IPS DF 6.9 (cell line): ENCODE measurements around the gene NCDN.
A peak's percentile ranks its signal among the peaks of the same experiment; 100 is the strongest.

Experiments used
- DNase-seq: peaks from one replicate; pipeline ENCODE4 v3.0.0-alpha.2; 2013; ENCODE audit warnings: low read depth, low spot score
- H3K27ac ChIP-seq: one replicate; pipeline ENCODE4 v1.5.1; 2013; ENCODE audit warnings: low read length, control low read depth
- H3K27me3 ChIP-seq: 2 replicates; pipeline ENCODE4 v1.6.1; 2013; ENCODE audit warnings: mild to moderate bottlenecking, low read length; ENCODE audit not compliant: control insufficient read depth, insufficient read depth
- H3K36me3 ChIP-seq: 2 replicates; pipeline ENCODE4 v1.6.1; 2013; ENCODE audit warnings: low read length; ENCODE audit not compliant: control insufficient read depth, insufficient read depth
- H3K4me1 ChIP-seq: 2 replicates; pipeline ENCODE4 v1.6.1; 2013; ENCODE audit warnings: low read length; ENCODE audit not compliant: control insufficient read depth, insufficient read depth
- H3K4me3 ChIP-seq: 2 replicates; pipeline ENCODE4 v1.5.1; 2013; ENCODE audit warnings: mild to moderate bottlenecking, low read length
- H3K9me3 ChIP-seq: 2 replicates; pipeline ENCODE4 v1.6.1; 2013; ENCODE audit warnings: low read length, inconsistent platforms; ENCODE audit not compliant: control insufficient read depth, insufficient read depth
- WGBS: extraction: QIAGEN DNeasy Blood & Tissue Kit; methylation state at CpG from one replicate; pipeline ENCODE4 v1.1.7; 2013; ENCODE audit warnings: mixed read lengths, missing lambda C conversion rate; ENCODE audit not compliant: insufficient read length, insufficient coverage; 5-methylcytosine and 5-hydroxymethylcytosine counted together

NCDN gene

GRCh38 chr1:35532497-35533223 lies 24.9 kb upstream of the NCDN start:
- H3K4me3 ChIP-seq: no peak overlapping the region
- no peak for DNase-seq
- no peaks in the 10 kb centered on the region for H3K27me3 ChIP-seq
- no CpG with 5 or more reads among the region's 1 CpG for WGBS
- H3K27ac ChIP-seq: no peak overlapping the region
- no peaks in the 10 kb centered on the region for H3K9me3 ChIP-seq
- peaks cover 2% of the 10 kb centered on the region; the same call in 1 of the 2 replicates for H3K4me1 ChIP-seq
- H3K36me3 ChIP-seq: peaks cover 8% of the 10 kb centered on the region

DNA sequence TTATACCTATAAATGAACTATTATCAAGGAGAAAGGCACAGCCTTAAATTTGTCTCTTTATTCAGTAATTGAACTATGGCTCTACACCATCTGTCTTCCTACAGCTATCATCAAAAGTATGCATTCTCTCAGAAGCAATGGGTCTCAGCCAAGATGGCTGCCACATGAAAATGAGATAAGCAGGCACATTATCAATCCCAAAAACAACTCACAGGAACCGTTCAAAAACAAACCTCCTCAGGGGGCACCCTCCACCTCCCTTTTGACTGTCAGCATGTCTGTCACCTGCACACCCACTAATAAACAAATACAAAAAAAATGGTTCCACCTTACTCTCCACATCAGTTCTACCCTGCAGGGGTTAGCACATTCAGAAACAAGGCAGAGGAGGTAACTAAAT lies 24.0 kb upstream of the NCDN start:
- WGBS: no CpG with 5 or more reads among the region's 1 CpG
- Histone ChIP-seq H3K4me1 (peaks cover 2% of the 10 kb centered on the region; the same call in 1 of the 2 replicates), H3K27me3 (no peaks in the 10 kb centered on the region), H3K4me3 (no peak overlapping the region), H3K9me3 (no peaks in the 10 kb centered on the region), H3K36me3 (peaks cover 8% of the 10 kb centered on the region), H3K27ac (no peak overlapping the region)
- DNase-seq: no peak

GRCh38 chr1:35535243-35535642 lies 22.4 kb upstream of the NCDN start:
- no peak overlapping the region for H3K4me3 ChIP-seq
- DNase-seq: no peak
- no peak overlapping the region for H3K27ac ChIP-seq
- H3K9me3 ChIP-seq: no peaks in the 10 kb centered on the region
- peaks cover 2% of the 10 kb centered on the region; the same call in 1 of the 2 replicates for H3K4me1 ChIP-seq
- no peaks in the 10 kb centered on the region for H3K27me3 ChIP-seq
- H3K36me3 ChIP-seq: peaks cover 8% of the 10 kb centered on the region

DNA sequence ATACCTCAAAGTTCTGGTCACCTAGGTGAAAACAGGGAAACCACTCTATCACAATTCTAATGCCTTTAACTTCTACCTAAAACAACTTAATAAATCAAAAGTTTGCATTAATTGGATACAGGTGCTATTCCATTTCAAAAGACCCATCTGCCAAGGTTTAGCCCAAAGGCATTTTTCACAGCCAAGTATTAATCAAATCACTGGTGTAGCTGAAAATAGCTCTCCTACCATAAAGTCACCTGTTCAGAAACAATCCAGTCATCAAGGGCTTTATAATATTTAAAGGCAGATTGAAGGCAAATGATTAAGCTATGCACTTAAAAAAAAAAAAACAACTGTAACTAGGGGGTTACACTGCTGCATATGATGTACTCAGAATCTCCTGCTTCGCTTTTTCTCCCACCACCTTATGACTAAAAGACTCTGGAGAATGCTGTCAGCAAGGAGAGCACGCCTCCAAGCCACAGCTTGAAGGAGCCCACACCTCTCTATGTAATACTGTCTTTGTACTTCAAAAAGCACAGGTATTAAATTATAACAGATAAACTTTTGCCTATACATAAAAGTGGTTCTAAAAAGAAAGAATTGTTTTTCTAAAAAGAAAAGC lies 20.9 kb upstream of the NCDN start:
- no peak for DNase-seq
- Histone ChIP-seq H3K4me1 (peaks cover 2% of the 10 kb centered on the region; the same call in 1 of the 2 replicates), H3K27ac (no peak overlapping the region), H3K36me3 (no peaks in the 10 kb centered on the region; the same call in 1 of the 2 replicates), H3K4me3 (no peak overlapping the region), H3K27me3 (no peaks in the 10 kb centered on the region), H3K9me3 (no peaks in the 10 kb centered on the region)
- no CpG with 5 or more reads among the region's 2 CpGs for WGBS

DNA sequence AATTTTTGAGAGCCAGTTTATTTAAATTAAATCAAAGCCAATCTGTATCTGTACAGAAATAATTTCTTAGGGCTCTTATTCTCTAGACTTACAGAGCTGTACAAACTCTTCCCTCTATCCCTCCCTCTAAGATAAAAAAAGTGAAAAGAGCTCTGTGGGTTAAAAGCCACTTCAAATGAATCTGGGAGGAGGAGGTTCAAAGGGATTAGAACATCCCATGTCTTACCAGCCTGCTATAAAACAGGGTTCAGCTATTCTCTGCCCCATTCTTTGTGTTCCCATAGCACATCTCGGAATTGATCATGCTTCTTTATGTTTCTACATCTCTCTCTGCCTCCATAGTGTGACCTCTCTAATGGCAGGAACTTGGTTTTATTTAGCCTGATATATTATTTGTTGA lies 19.8 kb upstream of the NCDN start:
- peaks cover 2% of the 10 kb centered on the region; the same call in 1 of the 2 replicates for H3K4me1 ChIP-seq

DNA sequence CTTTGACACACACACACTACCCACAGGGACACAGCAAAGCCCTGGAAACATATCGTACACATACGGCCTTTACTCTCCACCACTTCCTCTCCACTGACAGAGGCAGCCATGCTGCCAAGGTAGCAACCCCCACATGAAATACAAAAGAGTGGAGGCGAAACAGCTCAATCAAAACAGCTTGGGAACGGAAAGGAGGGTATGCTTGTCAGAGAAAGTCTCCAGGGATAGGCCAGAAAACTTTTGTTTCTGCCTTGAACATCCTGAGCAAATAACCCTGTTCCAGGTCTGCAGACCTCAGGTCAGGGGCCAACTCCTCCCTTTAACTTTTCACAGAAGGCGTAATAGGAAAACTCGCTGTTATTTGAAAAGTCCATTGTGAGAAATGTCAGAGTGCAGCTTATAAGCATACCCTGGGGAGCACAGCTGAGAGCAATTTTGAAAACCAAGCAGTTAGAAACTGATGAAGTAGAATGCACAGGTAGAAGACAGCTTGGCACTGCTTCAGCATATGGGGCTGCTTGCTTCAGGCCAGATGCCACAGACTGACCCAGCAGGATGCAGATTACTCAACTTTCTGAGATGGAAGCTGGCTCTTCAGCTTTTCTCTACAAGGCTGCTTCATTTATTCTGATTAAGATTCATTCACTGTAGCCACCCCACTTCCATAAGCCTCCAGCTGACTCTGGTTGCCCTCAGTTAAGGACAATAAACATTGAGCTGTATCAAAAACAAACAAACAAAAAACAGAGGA lies 18.4 kb upstream of the NCDN start:
- Histone ChIP-seq H3K4me1 (peaks cover 2% of the 10 kb centered on the region; the same call in 1 of the 2 replicates), H3K27me3 (no peaks in the 10 kb centered on the region), H3K4me3 (no peak overlapping the region), H3K27ac (no peak overlapping the region), H3K9me3 (no peaks in the 10 kb centered on the region), H3K36me3 (no peaks in the 10 kb centered on the region; the same call in 1 of the 2 replicates)
- no CpG with 5 or more reads among the region's 6 CpGs for WGBS
- no peak for DNase-seq

More for the DNA sequence above, 19.8 kb upstream of the NCDN start:
- WGBS: no CpG with 5 or more reads among the region's 1 CpG
- Histone ChIP-seq H3K4me3 (no peak overlapping the region), H3K27ac (no peak overlapping the region), H3K27me3 (no peaks in the 10 kb centered on the region), H3K9me3 (no peaks in the 10 kb centered on the region), H3K36me3 (no peaks in the 10 kb centered on the region; the same call in 1 of the 2 replicates)
- DNase-seq: no peak

DNA sequence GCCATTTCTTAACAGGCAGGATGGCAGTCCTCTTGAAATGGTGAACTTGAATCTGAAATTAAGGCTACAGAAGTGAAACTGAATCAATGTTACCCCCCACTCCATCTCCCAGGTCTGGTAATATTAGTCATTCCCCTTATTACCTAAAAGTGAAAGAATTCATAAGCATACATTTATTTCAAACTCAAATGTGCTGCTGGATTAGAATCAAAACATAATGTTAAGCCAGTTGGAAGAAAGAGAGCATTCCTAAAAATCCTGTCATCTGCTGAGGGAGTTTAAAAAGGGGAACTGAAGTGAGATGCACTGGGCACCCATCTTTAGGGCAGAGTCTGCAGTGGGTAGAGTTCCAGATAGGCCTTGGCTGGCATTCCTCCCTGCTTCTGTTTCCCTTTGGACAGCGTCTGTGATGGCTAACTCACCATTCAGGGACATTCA lies 17.8 kb upstream of the NCDN start:
- H3K4me3 ChIP-seq: no peak overlapping the region
- no peaks in the 10 kb centered on the region for H3K9me3 ChIP-seq
- no peaks in the 10 kb centered on the region; the same call in 1 of the 2 replicates for H3K36me3 ChIP-seq
- H3K27ac ChIP-seq: no peak overlapping the region
- no peak for DNase-seq
- H3K4me1 ChIP-seq: peaks cover 2% of the 10 kb centered on the region; the same call in 1 of the 2 replicates
- WGBS: no CpG with 5 or more reads among the region's 1 CpG
- no peaks in the 10 kb centered on the region for H3K27me3 ChIP-seq

DNA sequence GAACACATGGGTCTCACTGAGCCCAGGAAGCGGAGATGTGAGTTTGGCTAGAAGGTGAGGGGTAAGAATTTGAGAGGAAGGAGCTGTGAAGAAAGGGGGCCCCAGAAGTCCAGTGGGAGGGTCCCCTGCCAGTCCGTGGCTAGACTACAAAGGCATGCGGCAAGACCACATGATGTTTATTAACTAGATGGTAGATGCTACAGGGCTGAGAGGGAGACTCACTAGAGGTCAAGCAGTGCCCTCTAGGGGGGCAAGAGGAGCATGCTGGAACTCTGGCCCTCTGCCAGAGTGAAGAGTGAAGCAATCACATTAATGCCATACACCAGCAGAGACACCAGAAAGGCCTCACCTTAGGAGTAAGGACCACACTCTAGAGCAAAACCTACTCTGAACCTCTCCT lies 12.6 kb upstream of the NCDN start:
- Histone ChIP-seq H3K9me3 (no peaks in the 10 kb centered on the region), H3K4me1 (no peaks in the 10 kb centered on the region), H3K27ac (no peak overlapping the region), H3K27me3 (no peaks in the 10 kb centered on the region), H3K4me3 (no peak overlapping the region), H3K36me3 (no peaks in the 10 kb centered on the region; the same call in 1 of the 2 replicates)
- DNase-seq: peak; percentile 58
- WGBS: no CpG with 5 or more reads among the region's 3 CpGs

GRCh38 chr1:35546614-35547013 lies 11.0 kb upstream of the NCDN start:
- Histone ChIP-seq H3K27me3 (no peaks in the 10 kb centered on the region), H3K36me3 (no peaks in the 10 kb centered on the region; the same call in 1 of the 2 replicates), H3K4me1 (no peaks in the 10 kb centered on the region), H3K9me3 (no peaks in the 10 kb centered on the region), H3K4me3 (no peak overlapping the region), H3K27ac (no peak overlapping the region)
- DNase-seq: no peak
- no CpG with 5 or more reads among the region's 1 CpG for WGBS

DNA sequence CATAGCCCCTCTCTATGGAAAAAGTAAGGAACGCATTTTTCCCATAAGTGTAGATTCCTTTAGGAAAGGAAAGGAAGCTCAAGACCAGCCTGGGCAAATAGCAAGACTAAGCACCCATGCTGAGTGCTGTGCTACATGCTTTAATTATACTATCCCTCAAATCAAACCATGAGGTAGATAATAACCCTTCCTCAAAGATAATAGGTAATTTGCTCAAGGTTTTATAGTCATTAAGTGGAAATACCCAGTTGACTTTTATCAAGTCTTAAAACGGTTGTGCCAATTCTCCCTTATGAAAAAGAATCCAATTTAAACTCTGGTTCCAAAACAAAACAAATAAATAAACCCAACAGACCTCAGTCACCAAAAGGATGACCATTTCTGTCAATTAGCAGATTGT lies 3.7 kb upstream of the NCDN start:
- no CpG with 5 or more reads among the region's 2 CpGs for WGBS
- no peak overlapping the region for H3K4me3 ChIP-seq
- H3K36me3 ChIP-seq: no peaks in the 10 kb centered on the region
- H3K27ac ChIP-seq: no peak overlapping the region
- no peaks in the 10 kb centered on the region for H3K9me3 ChIP-seq
- H3K27me3 ChIP-seq: no peaks in the 10 kb centered on the region
- no peak for DNase-seq
- peaks cover 3% of the 10 kb centered on the region; the same call in 1 of the 2 replicates for H3K4me1 ChIP-seq
